ENCODE results near the gene NTF3. TPM values are rescaled to one million over a fixed set of nuclear protein-coding genes. Genes with fewer than 3 reads are reported as not detected.

NTF3 gene
- total RNA-seq, 1 experiment from 2014 or later, result not detected

DNA sequence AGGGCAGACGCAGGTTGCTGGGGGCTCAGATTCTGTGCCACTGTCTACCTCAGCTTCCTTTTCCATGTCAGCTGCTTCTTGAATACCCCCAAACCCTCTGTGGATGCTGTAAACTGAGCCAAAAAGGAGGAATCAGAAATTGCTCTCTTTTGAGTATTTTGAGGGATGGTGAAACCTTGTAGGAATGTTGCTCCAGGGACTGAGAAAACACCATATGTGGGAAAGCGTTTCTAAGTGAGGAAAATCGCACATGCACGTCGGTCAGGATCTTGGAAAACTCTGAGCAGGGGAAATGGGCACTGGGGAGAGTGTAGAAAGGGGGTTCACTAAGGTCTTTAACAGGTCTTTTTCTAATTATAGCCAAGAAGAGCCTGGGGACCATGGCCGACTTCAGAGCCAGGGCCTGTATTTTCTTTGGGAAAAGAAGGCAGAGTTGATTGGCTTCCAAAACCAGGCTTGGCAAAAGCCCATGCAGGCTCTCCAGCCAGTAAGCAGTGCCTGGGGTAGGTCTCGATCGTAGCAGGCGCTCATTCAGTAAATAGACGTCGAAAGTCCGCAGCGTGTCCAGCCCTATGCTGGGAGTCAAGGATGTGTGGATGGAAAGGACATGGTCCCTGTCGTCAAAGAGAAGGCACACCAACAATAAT, 58.0 kb downstream of the NTF3 start:
- no peaks in the 10 kb centered on the region for H3K4me1 ChIP-seq (ENCODE audit: control insufficient read depth in 1 of 2, insufficient read depth in 2 of 2, low read length in 2 of 2)
- RAD21 ChIA-PET (ENCODE audit: low non-redundant PET in 1 of 2, low total read pairs in 2 of 2, uncharacterized antibody in 2 of 2, unreplicated experiment in 2 of 2), result no interaction called here
- POLR2A ChIA-PET, result no interaction called here
- ATAC-seq (no peak), DNase-seq (ENCODE audit: low read depth, low spot score) (no peak)
- no peak overlapping the region for H3K9ac ChIP-seq (ENCODE audit: low read length)
- H4K20me1 ChIP-seq (ENCODE audit: insufficient read depth), result no peaks in the 10 kb centered on the region
- H3K9me3 ChIP-seq (ENCODE audit: control insufficient read depth in 1 of 2, insufficient read depth in 1 of 2, low read depth in 1 of 2, low read length in 2 of 2), result no peaks in the 10 kb centered on the region
- H3K4me2 ChIP-seq (ENCODE audit: low read length), result no peak overlapping the region
- H3K79me2 ChIP-seq (ENCODE audit: insufficient read depth, low read length), result no peaks in the 10 kb centered on the region
- no peaks in the 10 kb centered on the region for H3K36me3 ChIP-seq (ENCODE audit: control insufficient read depth in 1 of 2, insufficient read depth in 2 of 2, low read length in 2 of 2)
- H3K27ac ChIP-seq (ENCODE audit: low read depth, low read length), result no peak overlapping the region
- H3K9me2 ChIP-seq (ENCODE audit: insufficient read depth), result no peaks in the 10 kb centered on the region
- intact Hi-C loops (cut with micrococcal nuclease), result no loop called here
- TF ChIP-seq POLR2AphosphoS5 (IDR thresholded peaks at IDR 0.05; ENCODE audit: low read depth, low read length) (no peak), JUND (IDR thresholded peaks at IDR 0.05) (no peak), TCF7L2 (IDR thresholded peaks at IDR 0.05; ENCODE audit: borderline replicate concordance, extremely low read depth, insufficient read depth, insufficient read length) (no peak), CEBPB (IDR thresholded peaks at IDR 0.05; ENCODE audit: low read depth) (no peak), SP1 (IDR thresholded peaks at IDR 0.05; ENCODE audit: low read depth) (no peak)
- CTCF ChIA-PET, result no interaction called here
- H2AFZ ChIP-seq (ENCODE audit: low read depth, low read length, poor library complexity, severe bottlenecking), result no peak overlapping the region
- BruUV-seq (replicated peaks), result no TSS peak
- H3K4me3 ChIP-seq (replicated peaks in 1 of 2; ENCODE audit: low read depth in 1 of 2, low read length in 2 of 2), result no peak overlapping the region
- peaks cover 16% of the 10 kb centered on the region; the same call in 1 of the 2 replicates for H3K27me3 ChIP-seq (ENCODE audit: insufficient read depth, low read length)

DNA sequence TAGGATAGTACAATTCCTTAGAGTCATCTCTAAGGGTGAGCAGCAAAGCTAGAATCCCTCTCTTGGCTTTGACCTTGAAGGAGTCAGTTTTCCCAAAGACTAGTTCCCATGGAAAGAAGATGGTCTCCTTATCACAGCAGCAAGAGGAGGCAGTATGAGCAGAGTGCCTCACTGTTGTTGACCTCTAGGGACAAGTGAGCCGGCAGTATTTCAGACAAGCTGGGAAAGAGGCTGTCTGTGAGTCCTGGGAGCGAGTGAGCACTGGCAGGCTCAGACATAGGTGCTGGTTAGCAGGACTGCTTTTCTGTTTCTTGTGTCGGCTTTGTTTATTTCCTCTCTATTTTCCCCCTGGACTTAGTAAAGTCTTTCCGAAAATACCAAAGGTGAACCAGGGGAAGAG, 60.7 kb downstream of the NTF3 start:
- no peaks in the 10 kb centered on the region for H3K4me1 ChIP-seq (ENCODE audit: control insufficient read depth in 1 of 2, insufficient read depth in 2 of 2, low read length in 2 of 2)
- no peak overlapping the region for H3K4me3 ChIP-seq (replicated peaks in 1 of 2; ENCODE audit: low read depth in 1 of 2, low read length in 2 of 2)
- TF ChIP-seq POLR2AphosphoS5 (IDR thresholded peaks at IDR 0.05; ENCODE audit: low read depth, low read length) (no peak), SP1 (IDR thresholded peaks at IDR 0.05; ENCODE audit: low read depth) (no peak), RAD21 (IDR thresholded peaks at IDR 0.05; ENCODE audit: low read depth) (no peak), EZH2phosphoT487 (IDR thresholded peaks at IDR 0.05; ENCODE audit: borderline replicate concordance) (no peak), CBX3 (IDR thresholded peaks at IDR 0.05; ENCODE audit: low read depth) (no peak), ZNF274 (IDR thresholded peaks at IDR 0.05; ENCODE audit: low read depth, low read length) (no peak), EGR1 (IDR thresholded peaks at IDR 0.05; ENCODE audit: low read depth) (no peak), ELF1 (IDR thresholded peaks at IDR 0.05; ENCODE audit: borderline replicate concordance, low read depth) (no peak), JUND (IDR thresholded peaks at IDR 0.05) (no peak), YY1 (IDR thresholded peaks at IDR 0.05; ENCODE audit: extremely low read depth, insufficient replicate concordance, low read depth, low read length) (no peak), TCF7L2 (IDR thresholded peaks at IDR 0.05; ENCODE audit: borderline replicate concordance, extremely low read depth, insufficient read depth, insufficient read length) (no peak), SRF (IDR thresholded peaks at IDR 0.05; ENCODE audit: low read depth) (no peak)
- TF ChIP-seq, protein P1, sequence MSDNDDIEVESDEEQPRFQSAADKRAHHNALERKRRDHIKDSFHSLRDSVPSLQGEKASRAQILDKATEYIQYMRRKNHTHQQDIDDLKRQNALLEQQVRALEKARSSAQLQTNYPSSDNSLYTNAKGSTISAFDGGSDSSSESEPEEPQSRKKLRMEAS (IDR thresholded peaks at IDR 0.05), result no peak
- TF ChIP-seq, protein P2, sequence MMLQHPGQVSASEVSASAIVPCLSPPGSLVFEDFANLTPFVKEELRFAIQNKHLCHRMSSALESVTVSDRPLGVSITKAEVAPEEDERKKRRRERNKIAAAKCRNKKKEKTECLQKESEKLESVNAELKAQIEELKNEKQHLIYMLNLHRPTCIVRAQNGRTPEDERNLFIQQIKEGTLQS (IDR thresholded peaks at IDR 0.05), result no peak
- TF ChIP-seq, protein P3, sequence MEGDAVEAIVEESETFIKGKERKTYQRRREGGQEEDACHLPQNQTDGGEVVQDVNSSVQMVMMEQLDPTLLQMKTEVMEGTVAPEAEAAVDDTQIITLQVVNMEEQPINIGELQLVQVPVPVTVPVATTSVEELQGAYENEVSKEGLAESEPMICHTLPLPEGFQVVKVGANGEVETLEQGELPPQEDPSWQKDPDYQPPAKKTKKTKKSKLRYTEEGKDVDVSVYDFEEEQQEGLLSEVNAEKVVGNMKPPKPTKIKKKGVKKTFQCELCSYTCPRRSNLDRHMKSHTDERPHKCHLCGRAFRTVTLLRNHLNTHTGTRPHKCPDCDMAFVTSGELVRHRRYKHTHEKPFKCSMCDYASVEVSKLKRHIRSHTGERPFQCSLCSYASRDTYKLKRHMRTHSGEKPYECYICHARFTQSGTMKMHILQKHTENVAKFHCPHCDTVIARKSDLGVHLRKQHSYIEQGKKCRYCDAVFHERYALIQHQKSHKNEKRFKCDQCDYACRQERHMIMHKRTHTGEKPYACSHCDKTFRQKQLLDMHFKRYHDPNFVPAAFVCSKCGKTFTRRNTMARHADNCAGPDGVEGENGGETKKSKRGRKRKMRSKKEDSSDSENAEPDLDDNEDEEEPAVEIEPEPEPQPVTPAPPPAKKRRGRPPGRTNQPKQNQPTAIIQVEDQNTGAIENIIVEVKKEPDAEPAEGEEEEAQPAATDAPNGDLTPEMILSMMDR (IDR thresholded peaks at IDR 0.05 in 2 of 3, conservative IDR thresholded peaks at IDR 0.05 in 1 of 3; ENCODE audit: borderline replicate concordance in 1 of 3, insufficient read depth in 1 of 3, low read depth in 2 of 3, low read length in 2 of 3), result no peak
- ChIA-PET CTCF (no interaction called here), RAD21 (ENCODE audit: low non-redundant PET in 1 of 2, low total read pairs in 2 of 2, uncharacterized antibody in 2 of 2, unreplicated experiment in 2 of 2) (no interaction called here), POLR2A (no interaction called here)
- H3K9me2 ChIP-seq (ENCODE audit: insufficient read depth), result no peaks in the 10 kb centered on the region
- no peak overlapping the region for H2AFZ ChIP-seq (ENCODE audit: low read depth, low read length, poor library complexity, severe bottlenecking)
- H3K27ac ChIP-seq (ENCODE audit: low read depth, low read length), result no peak overlapping the region
- no peaks in the 10 kb centered on the region for H3K36me3 ChIP-seq (ENCODE audit: control insufficient read depth in 1 of 2, insufficient read depth in 2 of 2, low read length in 2 of 2)
- ATAC-seq (no peak), DNase-seq (ENCODE audit: low read depth, low spot score) (no peak)
- H4K20me1 ChIP-seq (ENCODE audit: insufficient read depth), result no peaks in the 10 kb centered on the region
- intact Hi-C loops (cut with micrococcal nuclease), result no loop called here
- H3K9ac ChIP-seq (ENCODE audit: low read length), result no peak overlapping the region
- no peaks in the 10 kb centered on the region for H3K9me3 ChIP-seq (ENCODE audit: control insufficient read depth in 1 of 2, insufficient read depth in 1 of 2, low read depth in 1 of 2, low read length in 2 of 2)
- no peaks in the 10 kb centered on the region for H3K79me2 ChIP-seq (ENCODE audit: insufficient read depth, low read length)
- H3K27me3 ChIP-seq (ENCODE audit: insufficient read depth, low read length), result peaks cover 13% of the 10 kb centered on the region; the same call in 1 of the 2 replicates
- H3K4me2 ChIP-seq (ENCODE audit: low read length), result no peak overlapping the region
- no TSS peak for BruUV-seq (replicated peaks)
